Endothelial cell of hepatic sinusoid (primary cell): ENCODE measurements around the gene EEF1A2.

Experiments
- in situ Hi-C: cut with HindIII; loops from 2 replicates; pipeline ENCODE4 v1.10.0; 2017; ENCODE audit warnings: low sequenced_read_pairs

The EEF1A2 gene

GRCh38 chr20:63501818-63502670 lies 3.2 kb upstream of the EEF1A2 start:
- in situ Hi-C loops: no loop called here

- in situ Hi-C loops: no loop called here
These were observed 2.3 kb upstream of the EEF1A2 start for GRCh38 chr20:63500902-63501817.

- in situ Hi-C loops: no loop called here
These were observed 1.4 kb upstream of the EEF1A2 start for GRCh38 chr20:63500151-63500901.

GRCh38 chr20:63499338-63499969 lies 571 bp upstream of the EEF1A2 start:
- in situ Hi-C loops: no loop called here

- in situ Hi-C loops: no loop called here
These were observed 642 bp downstream of the EEF1A2 start for GRCh38 chr20:63497946-63498935.

GRCh38 chr20:63497138-63497945 lies 1.5 kb downstream of the EEF1A2 start:
- in situ Hi-C loops: no loop called here

GRCh38 chr20:63496596-63497120 lies 2.2 kb downstream of the EEF1A2 start:
- in situ Hi-C loops: no loop called here

- in situ Hi-C loops: no loop called here
These were observed 2.9 kb downstream of the EEF1A2 start for GRCh38 chr20:63495741-63496595.

- in situ Hi-C loops: no loop called here
These were observed 3.6 kb downstream of the EEF1A2 start for GRCh38 chr20:63495167-63495720.

GRCh38 chr20:63494420-63495166 lies 4.3 kb downstream of the EEF1A2 start:
- in situ Hi-C loops: no loop called here

- in situ Hi-C loops: no loop called here
These were observed 4.8 kb downstream of the EEF1A2 start for GRCh38 chr20:63494084-63494419.

- in situ Hi-C loops: no loop called here
These were observed 5.3 kb downstream of the EEF1A2 start for GRCh38 chr20:63493563-63494020.

GRCh38 chr20:63492982-63493381 lies 5.9 kb downstream of the EEF1A2 start:
- in situ Hi-C loops: no loop called here

GRCh38 chr20:63492518-63492917 lies 6.4 kb downstream of the EEF1A2 start:
- in situ Hi-C loops: no loop called here

GRCh38 chr20:63491635-63492230 lies 7.2 kb downstream of the EEF1A2 start:
- in situ Hi-C loops: no loop called here

- in situ Hi-C loops: no loop called here
These were observed 7.8 kb downstream of the EEF1A2 start for GRCh38 chr20:63491078-63491477.
